HepG2 (cell line): ENCODE measurements around the gene ADAT3. TPM values are rescaled to one million over a fixed set of nuclear protein-coding genes. Genes with fewer than 3 reads are reported as not detected.

Experiments used
- ATF4 ChIP-seq, 2 experiments: fragments of 450-650 bp in 1 of 2; sonication (generic) in 1 of 2; formaldehyde crosslinking; IDR thresholded peaks; 2 replicates each; pipeline versions ENCODE4 v1.5.0 to v1.8.0; 2020 to 2022; ENCODE audit warnings: mild to moderate bottlenecking in 1 of 2, missing genetic modification reagents in 1 of 2
- E2F2 ChIP-seq: sonication (generic); formaldehyde crosslinking; IDR thresholded peaks from 2 replicates; pipeline ENCODE4 v1.4.0; 2020; ENCODE audit warnings: missing genetic modification reagents, borderline replicate concordance
- FOXP4 ChIP-seq: sonication (generic); formaldehyde crosslinking; IDR thresholded peaks from 2 replicates; pipeline ENCODE4 v1.4.0; 2020; ENCODE audit warnings: missing genetic modification reagents
- HNF1B ChIP-seq: sonication (generic); formaldehyde crosslinking; IDR thresholded peaks from 2 replicates; pipeline ENCODE4 v1.5.1; 2020; ENCODE audit warnings: mild to moderate bottlenecking, moderate library complexity, missing genetic modification reagents
- PATZ1 ChIP-seq: sonication (generic); formaldehyde crosslinking; IDR thresholded peaks from 2 replicates; pipeline ENCODE4 v1.4.0; 2020; ENCODE audit warnings: missing genetic modification reagents
- SOX6 ChIP-seq, 2 experiments: fragments of 450-650 bp in 1 of 2; sonication (generic) in 1 of 2; formaldehyde crosslinking in 1 of 2; IDR thresholded peaks; 2 replicates each; pipeline versions ENCODE4 v1.4.0 to v1.6.1; 2017 to 2020; ENCODE audit warnings: antibody characterized with exemption in 1 of 2, mild to moderate bottlenecking in 1 of 2, missing genetic modification reagents in 1 of 2
- TFDP1 ChIP-seq: IDR thresholded peaks from 2 replicates; pipeline ENCODE4 v1.6.1; 2016; ENCODE audit warnings: missing compliant biosample characterization, missing genetic modification reagents, borderline replicate concordance
- ZFP36 ChIP-seq: fragments of 150-350 bp; IDR thresholded peaks from 2 replicates; pipeline ENCODE4 v1.6.1; 2018; ENCODE audit warnings: borderline replicate concordance, low read length, low read depth; ENCODE audit not compliant: partially characterized antibody
- ZMYM4 ChIP-seq: sonication (generic); formaldehyde crosslinking; IDR thresholded peaks from 2 replicates; pipeline ENCODE4 v1.8.1; 2023; ENCODE audit warnings: mild to moderate bottlenecking, missing genetic modification reagents
- ZNF678 ChIP-seq: sonication (generic); formaldehyde crosslinking; IDR thresholded peaks from 2 replicates; pipeline ENCODE4 v1.4.0; 2020; ENCODE audit warnings: mild to moderate bottlenecking, missing genetic modification reagents
- ZNF746 ChIP-seq: sonication (generic); formaldehyde crosslinking; IDR thresholded peaks from 2 replicates; pipeline ENCODE4 v1.8.0; 2022; ENCODE audit warnings: mild to moderate bottlenecking, missing genetic modification reagents
- polyA plus RNA-seq, 8 experiments: library from polyadenylated mRNA; depleted of rRNA in 3 of 8; stranded (reverse) in 7 of 8; unstranded in 1 of 8; fragments of >200 nt; fragmentation: Illumina TruSeq in 4 of 8; extraction: Trizol in 4 of 8; gene quantifications; 2 replicates each; pipeline versions ENCODE4 v1.2.1 to v1.2.3, GENCODE V29; 2011 to 2016; ENCODE audit warnings: low read depth in 4 of 8, missing spikeins in 1 of 8, mixed read lengths in 1 of 8; ENCODE audit not compliant: insufficient read depth in 1 of 8
- total RNA-seq, 5 experiments: library from RNA; depleted of rRNA; stranded (reverse); fragments of >200 nt; fragmentation: Illumina TruSeq; extraction: Trizol; gene quantifications; 2 replicates each; pipeline ENCODE4 v1.2.3, GENCODE V29; 2016; ENCODE audit warnings: low read depth in 1 of 5

The ADAT3 gene
- total and polyA plus RNA-seq, 2 of the 13 experiments (the other 11 are each of a cell fraction or from before 2014, with no cell fraction given) = 0.95 to 3.5 TPM

GRCh38 chr19:1871630-1872029 is 33.6 kb upstream of the ADAT3 start (continued):
- TF ChIP-seq ZMYM4 (no peak), ZNF746 (CRISPR knock-in tag) (no peak), ZFP36 (no peak), ZNF678 (CRISPR knock-in tag) (no peak), FOXP4 (no peak), PATZ1 (CRISPR knock-in tag) (peak; percentile 12; the same call in 1 of the 2 replicates), HNF1B (CRISPR knock-in tag) (0 out of 2 replicates have a peak, but pooled peaks have one; percentile 13), ATF4 (CRISPR knock-in tag; IDR thresholded peaks at IDR 0.05) (0 out of 4 replicates have a peak, but pooled peaks of 1 of the 2 experiments have one; percentile 8), TFDP1 (no peak), E2F2 (no peak), SOX6 (IDR thresholded peaks at IDR 0.05) (no peak), SOX6 (CRISPR knock-in tag; IDR thresholded peaks at IDR 0.05) (no peak)
- TF ChIP-seq, all 625 proteins: peak for 6
